RWPE1 (cell line): Measurements from ENCODE around the gene ZNRD2.
A peak's percentile ranks its signal among the peaks of the same experiment; 100 is the strongest.

Experiments used
- CTCF ChIA-PET: fragments of 350-600 bp; sonication (Branson Sonifier 250); formaldehyde crosslinking; extraction: SDS; loops from one replicate; lab custom pipeline; 2021; lab: Yijun Ruan, JAX
- POLR2A ChIA-PET: fragments of 400-600 bp; formaldehyde crosslinking; extraction: SDS; loops from one replicate; lab custom pipeline; 2020; ENCODE audit warnings: antibody characterized with exemption; ENCODE audit not compliant: low non-redundant PET; lab: Yijun Ruan, JAX
- DNase-seq: peaks from one replicate; pipeline ENCODE4 v3.0.0; 2012; ENCODE audit warnings: low spot score
- H3K27ac ChIP-seq: fragments of 450-650 bp; 2 replicates; pipeline ENCODE4 v1.5.1; 2017
- CTCF ChIP-seq: fragments of 450-650 bp; conservative IDR thresholded peaks from 2 replicates; pipeline ENCODE4 v1.5.1; 2017; ENCODE audit warnings: low read depth, mild to moderate bottlenecking

The ZNRD2 gene

GRCh38 chr11:65573391-65574079 lies 3.3 kb downstream of the ZNRD2 start:
- POLR2A ChIA-PET: interaction anchor here (2.7 kb wide), 1 partner anchor 33 kb away, joined by 16 read pairs; no protein-coding TSS in a partner anchor
- no peak for TF ChIP-seq CTCF
- peak overlapping the region; percentile 98 for H3K27ac ChIP-seq
- CTCF ChIA-PET: interaction anchor here (0.6 to 4.7 kb wide), 8 partner anchors 14 to 512 kb away, joined by 3 to 95 read pairs (median 4); no protein-coding TSS in a partner anchor
- DNase-seq: no peak

GRCh38 chr11:65574109-65574810 lies 4.0 kb downstream of the ZNRD2 start:
- ChIA-PET POLR2A (no interaction called here), CTCF (interaction anchor here (0.6 to 4.7 kb wide), 5 partner anchors 14 to 511 kb away, joined by 3 to 95 read pairs (median 5); no protein-coding TSS in a partner anchor)
- peak overlapping the region; percentile 98 for H3K27ac ChIP-seq
- TF ChIP-seq CTCF: peak; percentile 95
- peak; percentile 92 for DNase-seq

GRCh38 chr11:65574811-65575567 lies 4.7 kb downstream of the ZNRD2 start:
- peak overlapping the region; percentile 98 for H3K27ac ChIP-seq
- TF ChIP-seq CTCF: no peak
- POLR2A ChIA-PET: interaction anchor here (0.6 kb wide), 1 partner anchor 40 kb away, joined by 3 read pairs; the partner anchor contains the start of gene PCNX3
- CTCF ChIA-PET: interaction anchor here (0.9 to 2.7 kb wide), 2 partner anchors 13 to 19 kb away, joined by 5 to 6 read pairs; no protein-coding TSS in a partner anchor
- no peak for DNase-seq

GRCh38 chr11:65575568-65576231 lies 5.4 kb downstream of the ZNRD2 start, which contains the start of gene EHBP1L1:
Gene EHBP1L1 (plus strand): TSS chr11:65576053. CDS start chr11:65576303, 250 bp downstream.
- peak; percentile 74 for DNase-seq
- peak within 1 kb of the TSS; percentile 98 for H3K27ac ChIP-seq
- TF ChIP-seq CTCF: no peak
- ChIA-PET POLR2A (interaction anchor here (0.6 kb wide), 1 partner anchor 39 kb away, joined by 3 read pairs; the partner anchor contains the start of gene PCNX3), CTCF (interaction anchor here (0.9 to 2.7 kb wide), 2 partner anchors 12 to 18 kb away, joined by 5 to 6 read pairs; no protein-coding TSS in a partner anchor)

GRCh38 chr11:65576232-65576866 lies 6.1 kb downstream of the ZNRD2 start:
- TF ChIP-seq CTCF: no peak
- CTCF ChIA-PET: interaction anchor here (0.6 to 2.7 kb wide), 3 partner anchors 17 to 35 kb away, joined by 4 to 10 read pairs (median 6); no protein-coding TSS in a partner anchor
- DNase-seq: no peak
- POLR2A ChIA-PET: interaction anchor here (1.1 kb wide), 1 partner anchor 9 kb away, joined by 4 read pairs; no protein-coding TSS in a partner anchor
- H3K27ac ChIP-seq: peak overlapping the region; percentile 98
